ENCODE measurements around the gene RASIP1. TPM values are rescaled to one million over a fixed set of nuclear protein-coding genes. Genes with fewer than 3 reads are reported as not detected.

RASIP1 gene
- total and polyA plus RNA-seq, 2 experiments from 2014 or later = 1.5 to 5.5 TPM

- no peaks in the 10 kb centered on the region for H3K9me3 ChIP-seq (ENCODE audit: low read depth)
- peaks cover 26% of the 10 kb centered on the region for H3K4me1 ChIP-seq (ENCODE audit: low read depth)
- H3K4me3 ChIP-seq = no peak overlapping the region
- peak; percentile 38 to 84 for DNase-seq (ENCODE audit: low read depth in 1 of 2, low spot score in 1 of 2)
- no peaks in the 10 kb centered on the region for H3K27me3 ChIP-seq
- no peak for TF ChIP-seq CTCF (IDR thresholded peaks at IDR 0.05; ENCODE audit: low read depth, low read length)
- no peaks in the 10 kb centered on the region for H3K36me3 ChIP-seq
- H3K27ac ChIP-seq = peak overlapping the region; percentile 60
Measured at GRCh38 chr19:48716562-48717291, 23.7 kb downstream of the RASIP1 start.

- no peak for DNase-seq (ENCODE audit: low read depth in 1 of 2, low spot score in 1 of 2)
- Histone ChIP-seq H3K27ac (no peak overlapping the region), H3K4me3 (no peak overlapping the region), H3K4me1 (ENCODE audit: low read depth) (peaks cover 26% of the 10 kb centered on the region), H3K27me3 (no peaks in the 10 kb centered on the region), H3K36me3 (no peaks in the 10 kb centered on the region), H3K9me3 (ENCODE audit: low read depth) (no peaks in the 10 kb centered on the region)
- TF ChIP-seq CTCF (IDR thresholded peaks at IDR 0.05; ENCODE audit: low read depth, low read length) = no peak
Measured at GRCh38 chr19:48715681-48716171, 24.7 kb downstream of the RASIP1 start.

- TF ChIP-seq CTCF (IDR thresholded peaks at IDR 0.05; ENCODE audit: low read depth, low read length) = no peak
- Histone ChIP-seq H3K4me3 (peak overlapping the region; percentile 29), H3K27me3 (no peaks in the 10 kb centered on the region), H3K36me3 (no peaks in the 10 kb centered on the region), H3K27ac (peak overlapping the region; percentile 86), H3K4me1 (ENCODE audit: low read depth) (peaks cover 23% of the 10 kb centered on the region), H3K9me3 (ENCODE audit: low read depth) (no peaks in the 10 kb centered on the region)
- DNase-seq (ENCODE audit: low read depth in 1 of 2, low spot score in 1 of 2) = no peak
Measured at GRCh38 chr19:48714759-48715675, 25.4 kb downstream of the RASIP1 start.

- no peaks in the 10 kb centered on the region for H3K9me3 ChIP-seq (ENCODE audit: low read depth)
- H3K36me3 ChIP-seq = no peaks in the 10 kb centered on the region
- no peaks in the 10 kb centered on the region for H3K27me3 ChIP-seq
- TF ChIP-seq CTCF (IDR thresholded peaks at IDR 0.05; ENCODE audit: low read depth, low read length) = no peak
- DNase-seq (ENCODE audit: low read depth in 1 of 2, low spot score in 1 of 2) = peak; percentile 100
- peak overlapping the region; percentile 86 for H3K27ac ChIP-seq
- peaks cover 16% of the 10 kb centered on the region for H3K4me1 ChIP-seq (ENCODE audit: low read depth)
- peak overlapping the region; percentile 53 for H3K4me3 ChIP-seq
Measured at GRCh38 chr19:48713864-48714755, 26.3 kb downstream of the RASIP1 start.

Data from cardiac muscle cell (in vitro differentiated cells and primary cell).